CD4-positive, alpha-beta T cell treated with Interleukin-12 subunit alpha and Interleukin-12 subunit beta, for 1 hour (primary cell): ENCODE data around the gene FMNL3.
A peak's percentile ranks its signal among the peaks of the same experiment; 100 is the strongest.
"Not testable (repeated sequence)": the region's sequence is repeated elsewhere in the genome, so short reads cannot be mapped to it uniquely, and the experiment has no call there.

Experiments
- DNase-seq: peaks from one replicate; pipeline ENCODE4 v3.0.0-alpha.2; 2020

Gene FMNL3

DNA sequence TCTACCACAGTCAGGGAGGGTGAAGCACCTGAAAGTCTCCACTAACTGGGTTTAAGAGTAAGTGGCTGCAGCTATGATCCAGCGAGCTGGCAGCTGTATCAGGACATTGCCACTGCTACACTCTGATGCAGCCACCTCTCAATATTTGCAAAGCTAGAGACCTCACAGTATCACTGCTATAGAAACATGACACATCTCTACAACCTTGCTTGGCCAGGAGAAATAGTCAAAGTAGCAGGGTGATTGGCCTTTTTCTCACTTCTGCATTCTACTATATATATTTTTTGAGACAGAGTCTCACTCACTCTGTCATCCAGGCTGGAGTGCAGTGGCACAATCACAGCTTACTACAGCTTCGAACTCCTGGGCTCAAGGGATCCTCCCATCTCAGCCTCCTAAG lies 9.3 kb upstream of the FMNL3 start:
- DNase-seq = no peak

- DNase-seq = not testable (repeated sequence)
Observed at GRCh38 chr12:49713952-49714351, 6.7 kb upstream of the FMNL3 start.

- DNase-seq = no peak
Observed at GRCh38 chr12:49708851-49709250, 1.6 kb upstream of the FMNL3 start.

DNA sequence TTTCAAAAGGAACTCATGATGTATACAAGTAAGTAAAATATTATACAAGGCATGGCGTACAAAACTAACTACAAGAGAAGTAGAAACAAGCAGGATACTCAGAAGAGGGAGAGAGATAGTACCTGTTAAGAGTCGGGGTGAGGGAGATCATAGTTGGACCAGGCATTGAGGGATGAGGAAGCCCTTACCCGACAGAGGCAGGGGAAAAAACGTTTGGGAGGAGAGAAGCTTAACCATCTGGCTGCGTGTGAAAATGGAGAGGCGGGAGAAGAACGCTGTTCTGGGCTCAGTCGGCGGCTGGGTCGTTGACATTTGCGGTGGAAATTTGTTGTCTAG lies 575 bp upstream of the FMNL3 start:
- no peak for DNase-seq

DNA sequence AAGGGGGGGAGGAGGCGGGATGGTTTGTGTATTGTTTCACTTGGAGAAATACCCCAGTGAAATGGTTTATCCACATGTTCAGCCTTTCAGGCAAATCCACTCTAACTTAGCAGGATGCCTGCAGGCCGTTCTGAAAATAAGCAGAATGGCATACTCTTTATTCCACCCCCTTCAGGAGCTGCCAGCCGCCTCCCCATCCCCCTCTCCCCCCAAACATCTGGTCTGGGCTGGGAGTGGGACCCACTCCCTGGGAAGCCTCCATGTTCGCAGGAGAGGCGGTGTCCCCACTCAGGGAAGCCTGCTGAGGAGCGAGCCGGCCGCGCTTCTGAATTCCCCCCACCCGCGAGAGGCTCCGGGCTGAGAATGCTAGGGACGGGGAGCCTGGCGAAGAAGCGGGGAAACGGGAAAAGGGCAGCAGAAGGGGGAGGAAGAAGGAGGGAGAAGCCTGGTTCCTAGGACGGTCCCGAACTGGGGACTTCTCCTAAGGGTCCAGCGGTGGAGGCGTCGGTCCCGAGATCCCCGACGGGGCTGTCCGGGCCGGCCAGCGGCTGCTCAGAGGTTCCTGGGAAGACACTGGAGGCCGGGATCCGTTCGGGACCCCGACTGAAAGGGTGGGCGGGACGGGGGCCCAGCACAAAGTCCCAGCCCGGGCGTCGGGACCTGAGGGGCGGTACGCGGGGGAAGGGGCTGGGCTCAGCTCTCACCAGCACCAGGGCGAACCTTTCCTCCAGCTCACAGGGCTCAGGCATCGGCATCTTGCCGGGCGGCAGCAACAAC lies 666 bp downstream of the FMNL3 start:
- DNase-seq = no peak

DNA sequence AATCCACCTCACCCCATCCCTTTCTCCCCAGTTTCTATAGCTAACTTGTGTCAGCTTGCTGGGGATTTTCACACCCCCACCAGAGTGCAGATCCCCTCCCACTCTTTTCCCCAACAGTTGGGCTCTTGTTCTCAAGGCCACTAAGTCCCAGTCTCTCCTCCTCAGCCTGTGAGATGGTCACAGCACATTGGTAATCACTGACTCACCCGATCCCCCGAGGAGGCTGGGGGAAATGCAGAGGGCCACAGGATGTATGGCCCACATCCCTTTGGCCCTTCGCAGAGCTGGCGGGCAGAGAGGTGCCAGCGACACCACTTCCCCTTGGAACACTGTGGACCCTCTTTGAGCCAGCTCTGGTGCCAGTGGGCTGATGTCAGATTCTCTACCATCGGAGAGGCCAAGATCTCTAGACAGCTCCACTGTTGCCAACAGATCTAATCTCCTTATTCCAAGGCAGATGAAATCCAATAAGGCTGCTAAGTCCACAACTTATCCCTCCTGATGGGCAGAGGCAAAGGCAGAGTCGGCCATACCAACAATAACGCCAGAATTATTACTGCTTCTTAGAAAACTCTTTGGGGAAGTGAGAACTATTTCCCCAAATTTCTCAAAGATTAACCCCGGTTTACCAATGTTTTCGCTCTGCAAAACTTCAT lies 1.6 kb downstream of the FMNL3 start:
- DNase-seq = no peak

DNA sequence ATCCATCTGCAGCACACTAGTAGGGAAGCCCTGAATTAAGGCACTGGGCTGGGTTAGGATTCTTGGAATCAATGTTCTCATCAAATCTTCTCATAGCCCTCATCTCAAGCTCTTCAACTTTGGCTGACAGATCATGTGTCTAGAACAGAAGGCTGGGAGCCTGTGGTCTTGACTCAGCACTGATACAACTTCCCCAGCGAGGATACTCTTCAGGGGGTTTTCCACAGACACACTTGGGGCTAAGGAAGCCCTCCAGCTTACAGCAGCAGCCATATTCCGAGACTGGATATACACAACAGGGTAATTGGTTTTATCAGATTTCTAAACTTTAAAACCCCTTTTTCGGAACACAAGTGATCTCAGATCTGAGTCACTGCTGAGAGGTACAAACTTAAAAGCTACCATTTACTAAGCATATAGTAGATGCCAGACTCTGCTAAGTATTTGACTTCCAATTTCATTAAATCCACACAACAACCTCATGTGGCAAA lies 3.5 kb downstream of the FMNL3 start:
- DNase-seq = peak; percentile 50

- no peak for DNase-seq
Observed at GRCh38 chr12:49702676-49703215, 4.5 kb downstream of the FMNL3 start.

DNA sequence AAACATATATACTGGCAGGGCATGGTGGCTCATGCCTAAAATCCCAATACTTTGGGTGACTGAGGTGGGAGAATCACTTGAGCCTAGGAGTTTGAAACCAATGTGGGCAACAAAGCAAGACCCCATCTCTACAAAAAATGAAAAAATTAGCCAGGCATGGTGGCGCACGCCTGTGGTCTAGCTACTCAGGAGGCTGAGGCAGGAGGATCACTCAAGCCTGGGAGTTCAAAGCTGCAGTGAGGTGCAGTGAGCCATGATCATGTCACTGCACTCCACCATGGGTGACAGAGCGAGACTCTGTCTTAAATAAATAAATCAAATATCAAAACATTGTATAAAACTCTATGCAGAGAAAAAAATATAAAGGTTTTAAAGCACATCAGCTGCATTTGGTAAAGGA lies 5.2 kb downstream of the FMNL3 start:
- no peak for DNase-seq

- peak; percentile 48 for DNase-seq
Observed at GRCh38 chr12:49698619-49699545, 8.3 kb downstream of the FMNL3 start.

DNA sequence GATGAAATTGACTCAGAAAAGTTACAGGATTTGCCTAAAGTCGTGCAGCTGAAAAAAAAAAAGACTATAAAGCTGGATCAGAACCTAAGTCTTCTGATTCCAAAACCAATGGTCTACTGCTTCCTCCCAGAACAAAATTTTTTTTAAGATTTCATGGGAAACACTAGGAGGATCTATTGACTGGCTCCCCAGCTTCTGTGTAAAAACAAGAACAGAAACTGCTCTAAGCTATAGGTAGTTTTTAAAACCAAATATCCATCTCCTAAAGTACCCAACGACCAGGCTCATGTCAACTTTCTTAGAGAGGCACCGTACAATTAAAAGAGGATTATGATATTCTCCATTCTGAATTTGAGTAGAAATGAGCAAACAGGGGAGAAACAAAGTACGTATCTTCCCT lies 9.4 kb downstream of the FMNL3 start:
- no peak for DNase-seq

DNA sequence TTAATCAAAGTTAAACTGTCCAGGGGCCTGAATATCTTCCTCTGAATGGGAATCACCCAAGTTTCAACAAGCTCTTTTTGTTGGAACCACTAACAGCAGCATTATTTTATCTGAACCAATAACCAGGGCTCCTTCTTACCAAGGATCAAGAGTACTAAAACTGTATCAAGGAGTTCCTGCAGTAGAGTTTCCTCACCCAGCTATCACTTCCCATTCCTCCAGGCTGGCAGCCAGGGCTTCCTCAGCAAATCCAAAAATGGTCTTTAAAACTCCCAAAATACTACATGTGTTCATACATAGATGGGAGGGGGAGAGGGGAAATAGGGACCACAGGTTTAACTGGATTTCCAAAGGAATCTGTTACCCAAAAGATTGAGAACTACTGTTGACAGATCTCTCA lies 10.5 kb downstream of the FMNL3 start:
- no peak for DNase-seq

- DNase-seq = no peak
Observed at GRCh38 chr12:49693931-49694444, 13.2 kb downstream of the FMNL3 start.

GRCh38 chr12:49692851-49693250 lies 14.4 kb downstream of the FMNL3 start:
- no peak for DNase-seq

GRCh38 chr12:49689785-49690184 lies 17.4 kb downstream of the FMNL3 start:
- DNase-seq = no peak

DNA sequence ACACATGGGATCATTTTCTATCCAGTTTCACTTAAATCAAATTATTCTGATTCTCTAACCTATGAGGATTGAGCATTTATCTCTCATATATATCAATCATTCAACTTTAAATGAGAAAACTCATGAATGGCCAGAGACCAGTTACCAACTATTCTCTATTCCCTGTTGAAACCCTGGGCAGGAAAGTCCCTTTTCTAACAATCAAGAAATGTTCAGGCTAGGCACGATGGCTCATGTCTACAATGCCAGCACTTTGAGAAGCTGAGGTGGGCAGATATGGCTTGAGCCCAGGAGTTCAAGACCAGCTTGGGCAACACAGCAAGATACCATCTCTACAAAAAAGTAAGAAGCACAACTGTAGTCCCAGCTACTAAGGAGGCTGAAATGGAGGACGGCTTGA lies 18.0 kb downstream of the FMNL3 start:
- no peak for DNase-seq

DNA sequence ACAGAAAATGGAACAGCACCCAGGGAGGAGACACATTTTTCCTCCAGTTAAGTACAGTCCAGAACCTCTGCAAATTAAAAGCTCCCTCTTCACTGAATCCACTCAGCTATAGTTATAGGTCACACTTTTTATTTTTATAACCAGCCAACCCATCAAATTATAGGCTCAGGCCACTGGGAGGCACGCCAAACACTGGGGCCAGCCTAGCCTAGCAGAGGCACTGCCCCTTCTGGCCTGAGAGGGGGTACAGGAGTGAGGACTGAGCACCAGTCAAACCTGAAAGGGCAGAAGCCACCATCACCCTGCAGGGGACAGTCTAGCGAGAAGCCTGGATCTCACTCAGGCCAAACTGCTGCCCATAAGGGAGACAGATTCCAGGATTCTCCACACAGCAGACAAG lies 19.3 kb downstream of the FMNL3 start:
- no peak for DNase-seq

- DNase-seq = no peak
Observed at GRCh38 chr12:49684310-49684854, 22.8 kb downstream of the FMNL3 start.

- no peak for DNase-seq
Observed at GRCh38 chr12:49683599-49684309, 23.5 kb downstream of the FMNL3 start.

DNA sequence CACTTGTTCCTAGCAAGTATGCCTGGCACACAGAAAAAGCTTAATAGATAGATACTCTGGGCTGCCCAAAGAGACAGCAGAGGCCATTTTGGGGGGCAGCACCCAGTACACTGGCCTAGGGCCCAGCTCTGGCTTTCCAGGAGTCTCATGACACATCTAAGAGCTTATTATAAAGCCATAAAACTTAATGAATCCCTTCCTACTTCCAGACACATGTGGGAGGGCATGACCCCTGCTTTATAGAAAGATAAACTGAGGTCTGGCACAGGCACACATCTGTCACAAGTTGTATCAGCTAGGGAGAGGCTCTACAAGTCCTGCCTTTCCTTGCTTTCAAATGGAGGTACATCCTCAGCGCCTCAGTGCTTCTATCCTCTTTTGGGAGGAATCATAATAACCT lies 27.1 kb downstream of the FMNL3 start:
- DNase-seq = no peak

DNA sequence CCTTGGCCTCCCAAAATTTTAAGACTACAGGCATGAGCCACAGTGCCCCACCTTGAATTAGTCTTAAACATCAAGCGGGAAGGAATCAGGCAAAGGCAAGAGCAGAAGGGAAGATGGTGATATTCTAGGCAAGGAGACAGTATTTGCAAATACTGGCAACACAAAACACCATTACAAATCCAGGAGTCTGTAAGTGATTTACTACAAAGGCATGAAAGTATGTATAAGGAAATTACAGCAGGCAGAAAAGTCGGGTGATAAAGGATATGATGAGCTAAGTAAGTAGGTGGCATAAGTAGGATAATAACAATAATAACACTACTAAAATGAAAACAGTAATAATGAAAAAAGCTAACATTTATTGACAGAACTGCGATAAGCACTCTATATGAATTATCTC lies 28.5 kb downstream of the FMNL3 start:
- no peak for DNase-seq

DNA sequence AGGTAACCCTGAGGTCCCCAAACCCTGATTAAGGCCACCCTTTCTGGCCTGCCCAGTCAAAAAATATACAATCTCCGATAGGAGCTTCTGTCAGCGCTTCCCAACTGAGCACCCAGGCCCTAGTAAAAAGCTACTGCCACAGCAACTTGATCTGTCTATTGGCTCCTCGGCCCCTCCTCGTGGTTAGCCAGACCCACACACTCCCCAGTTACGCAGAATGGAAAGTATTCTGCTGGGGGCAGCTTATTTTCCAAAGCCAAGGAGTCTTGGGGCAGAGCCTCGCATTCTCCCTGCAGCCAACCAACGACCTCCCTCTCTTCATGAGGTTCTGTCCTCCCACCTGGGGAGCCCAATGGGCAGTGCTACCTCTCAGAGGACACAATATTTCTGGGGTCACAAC lies 32.1 kb downstream of the FMNL3 start:
- no peak for DNase-seq
